C4-2B (cell line): ENCODE results near the gene TXNRD1.
A peak's percentile ranks its signal among the peaks of the same experiment; 100 is the strongest.

Experiments used
- H3K27ac ChIP-seq: fragments of 450-650 bp; 2 replicates; pipeline ENCODE4 v1.5.1; 2017
- CTCF ChIP-seq: fragments of 450-650 bp; conservative IDR thresholded peaks from 2 replicates; pipeline ENCODE4 v1.5.1; 2017; ENCODE audit warnings: mild to moderate bottlenecking
- ZFX ChIP-seq: fragments of 450-650 bp; IDR thresholded peaks from 2 replicates; pipeline ENCODE4 v1.6.1; 2017

Gene TXNRD1

GRCh38 chr12:104218935-104219334 lies 3.4 kb downstream of the TXNRD1 start:
- H3K27ac ChIP-seq, result peak overlapping the region; percentile 93
- TF ChIP-seq ZFX (no peak), CTCF (no peak)

- H3K27ac ChIP-seq, result peak overlapping the region; percentile 93
- TF ChIP-seq CTCF (no peak), ZFX (no peak)
These were observed 3.8 kb downstream of the TXNRD1 start for GRCh38 chr12:104219361-104219892.

- no peak for TF ChIP-seq CTCF
- H3K27ac ChIP-seq, result peak overlapping the region; percentile 86
These were observed 4.4 kb downstream of the TXNRD1 start for GRCh38 chr12:104219908-104220404.

- H3K27ac ChIP-seq, result peak overlapping the region; percentile 86
- TF ChIP-seq CTCF, result no peak
- no peak for TF ChIP-seq ZFX
These were observed 5.4 kb downstream of the TXNRD1 start for GRCh38 chr12:104220931-104221330.

- no peak overlapping the region for H3K27ac ChIP-seq
- TF ChIP-seq ZFX (no peak), CTCF (no peak)
These were observed 7.4 kb downstream of the TXNRD1 start for GRCh38 chr12:104222976-104223375.

- no peak overlapping the region for H3K27ac ChIP-seq
- TF ChIP-seq CTCF, result no peak
- TF ChIP-seq ZFX, result no peak
These were observed 8.1 kb downstream of the TXNRD1 start for GRCh38 chr12:104223712-104224111.

GRCh38 chr12:104226672-104227071 lies 11.1 kb downstream of the TXNRD1 start:
- TF ChIP-seq ZFX, result no peak
- no peak for TF ChIP-seq CTCF
- H3K27ac ChIP-seq, result no peak overlapping the region
